ENCODE results near the gene ABHD12B.
"Not testable (repeated sequence)": the region's sequence is repeated elsewhere in the genome, so short reads cannot be mapped to it uniquely, and the experiment has no call there.

Gene ABHD12B

DNA sequence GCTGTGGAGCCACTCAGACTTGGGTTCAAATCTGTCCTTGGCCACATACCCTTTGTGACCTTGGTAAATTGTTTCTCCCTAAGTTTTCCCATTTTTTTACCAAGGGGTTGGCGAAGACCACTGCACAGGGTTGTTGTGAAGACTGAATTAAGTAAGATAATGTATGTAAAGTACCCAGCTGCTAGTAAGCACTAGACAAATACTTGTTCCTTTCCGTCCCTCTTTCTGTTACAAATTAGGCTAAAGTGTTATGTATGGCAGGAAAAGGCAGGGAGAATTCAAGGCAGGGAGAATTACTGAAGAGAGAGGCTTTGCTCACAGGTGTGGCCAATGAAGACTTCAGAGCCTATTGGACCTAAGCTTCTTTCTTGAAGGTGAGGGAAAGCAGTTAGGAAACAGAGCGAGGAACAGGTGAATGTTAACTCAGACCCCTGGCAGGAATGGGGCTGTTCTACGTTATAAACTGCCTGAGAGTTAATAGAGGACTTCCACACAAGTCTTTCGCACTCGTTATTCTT lies 25.9 kb downstream of the ABHD12B start:
- no peak for DNase-seq

DNA sequence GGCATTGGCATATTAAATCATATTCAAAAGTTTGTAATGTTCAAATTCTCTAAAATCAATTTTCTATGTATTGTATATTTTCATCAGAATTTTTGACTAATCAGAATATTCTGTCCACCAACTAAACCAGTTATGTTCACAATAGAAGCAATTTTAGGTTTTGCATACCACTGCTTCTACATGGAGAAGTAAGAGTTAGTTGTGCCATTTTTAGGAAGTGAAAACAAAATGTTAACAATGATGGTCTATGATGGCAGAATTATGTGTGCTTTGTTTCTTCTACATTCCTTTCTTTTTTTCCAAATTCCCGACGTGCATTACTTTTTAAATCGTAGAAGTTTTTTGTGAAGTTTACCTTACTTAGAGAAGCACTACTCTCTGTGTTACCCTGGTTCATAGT lies 29.5 kb downstream of the ABHD12B start:
- no peak for DNase-seq

DNA sequence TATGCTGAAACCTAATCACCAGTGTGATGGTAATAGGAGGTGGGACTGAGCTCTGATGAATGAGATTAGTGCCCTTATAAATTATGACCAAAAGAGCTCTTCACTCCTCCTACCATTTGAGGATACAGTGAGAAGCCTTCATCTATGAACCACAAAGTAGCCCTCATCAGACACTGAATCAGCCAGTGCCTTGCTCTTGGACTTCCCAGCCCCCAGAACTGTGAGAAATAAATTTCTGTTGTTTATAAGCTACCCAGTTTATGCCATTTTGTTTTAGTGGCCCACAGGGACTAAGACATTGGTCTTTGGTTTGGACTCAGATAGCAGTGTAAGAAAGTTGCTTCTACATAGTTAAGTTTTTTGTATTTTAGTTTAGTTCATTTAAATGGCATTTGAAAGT lies 32.9 kb downstream of the ABHD12B start:
- no peak for DNase-seq

DNA sequence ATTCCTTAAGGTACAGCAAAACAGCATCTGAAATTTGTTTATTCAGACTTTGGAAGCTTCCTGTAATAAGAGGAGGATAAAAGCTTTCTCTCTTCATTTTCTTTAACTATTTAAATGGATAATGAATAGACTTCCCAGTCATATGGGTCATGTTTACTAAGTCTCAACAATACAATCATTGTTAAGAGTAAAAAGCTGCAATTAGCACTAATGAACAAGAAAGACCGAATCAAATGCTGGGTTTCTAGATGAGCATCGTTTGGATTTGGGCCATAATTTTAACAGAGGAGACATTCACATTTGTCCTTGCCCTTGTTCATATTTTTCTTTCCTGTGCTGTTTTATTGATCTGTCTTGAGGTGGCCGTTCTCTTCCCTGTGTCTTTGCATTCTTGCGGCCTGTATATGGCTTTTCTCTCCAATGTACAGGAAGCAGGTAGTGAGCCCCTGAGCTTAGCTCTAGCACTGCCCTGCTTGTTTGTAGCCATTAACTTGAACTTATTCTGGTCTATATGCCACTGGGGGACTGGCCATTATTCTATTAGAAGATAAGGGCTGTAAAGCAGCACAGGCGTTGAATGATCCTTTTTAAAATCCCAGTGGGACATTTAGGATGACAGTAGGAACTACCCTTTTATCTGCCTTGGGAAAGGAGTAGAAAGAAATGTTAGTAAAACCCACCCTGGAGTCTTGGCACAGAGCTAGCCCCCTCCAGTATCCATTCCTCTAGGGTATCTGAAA lies 34.6 kb downstream of the ABHD12B start:
- DNase-seq: no peak

DNA sequence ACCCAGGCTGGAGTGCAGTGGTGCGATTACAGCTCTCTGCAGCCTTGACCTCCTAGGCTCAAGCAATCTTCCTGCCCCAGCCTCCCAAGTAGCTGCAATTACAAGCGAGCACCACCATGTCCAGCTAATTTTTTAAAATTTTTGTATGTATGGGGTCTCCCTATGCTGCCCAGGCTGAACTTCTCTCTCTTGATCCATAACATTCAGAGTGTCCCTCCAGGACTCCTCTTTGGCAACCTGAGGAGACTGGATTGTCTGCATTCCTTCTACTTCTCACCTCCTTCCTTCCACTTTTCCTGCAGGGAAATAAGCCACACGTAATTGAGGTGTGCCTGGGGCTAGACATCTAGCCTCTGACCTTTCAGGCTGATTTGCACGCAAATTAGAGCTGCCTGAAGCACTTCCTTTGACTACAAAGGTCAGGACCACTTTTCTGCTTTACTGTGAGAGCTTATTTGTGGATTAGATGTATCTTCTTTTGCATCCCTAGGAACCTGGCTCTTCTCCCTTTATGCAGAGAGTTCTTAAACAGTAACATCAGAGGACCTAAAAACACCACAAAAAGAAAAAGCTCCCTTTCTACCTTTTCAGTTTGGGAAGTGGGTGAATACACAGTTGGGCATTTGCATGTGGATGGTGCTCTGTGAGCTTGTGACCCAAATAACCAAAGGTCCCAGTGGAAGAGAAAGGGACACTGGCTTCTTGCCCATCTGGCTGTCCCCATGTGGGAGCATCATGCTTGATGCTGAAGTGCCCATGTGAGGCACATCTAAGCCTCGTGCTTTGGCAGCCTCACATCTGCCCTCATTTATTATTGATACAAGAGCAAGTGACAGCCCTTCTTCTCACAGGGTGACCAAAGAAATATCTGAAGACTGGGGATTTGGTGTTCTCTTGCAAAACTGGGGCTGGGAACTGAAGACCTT lies 38.9 kb downstream of the ABHD12B start:
- DNase-seq: no peak

DNA sequence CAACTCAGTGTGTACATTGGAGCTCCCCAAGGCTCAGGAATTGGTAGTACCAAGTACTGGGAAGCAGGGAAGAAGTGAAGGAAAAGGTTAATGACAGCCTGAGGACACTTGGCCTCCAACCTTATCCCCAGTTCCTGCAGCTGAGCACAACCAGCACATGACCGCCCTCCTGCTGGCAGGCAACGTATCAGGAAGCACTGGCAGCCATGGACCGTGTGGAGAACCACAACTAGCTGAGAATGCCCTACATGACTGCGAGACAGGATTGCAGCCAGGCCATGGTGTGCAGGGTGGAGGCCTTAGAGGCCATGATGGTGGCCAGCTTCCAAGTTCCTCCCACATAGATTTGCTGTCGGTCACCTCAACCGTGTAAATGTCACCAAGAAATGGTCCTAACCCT lies 45.6 kb downstream of the ABHD12B start:
- DNase-seq: no peak

DNA sequence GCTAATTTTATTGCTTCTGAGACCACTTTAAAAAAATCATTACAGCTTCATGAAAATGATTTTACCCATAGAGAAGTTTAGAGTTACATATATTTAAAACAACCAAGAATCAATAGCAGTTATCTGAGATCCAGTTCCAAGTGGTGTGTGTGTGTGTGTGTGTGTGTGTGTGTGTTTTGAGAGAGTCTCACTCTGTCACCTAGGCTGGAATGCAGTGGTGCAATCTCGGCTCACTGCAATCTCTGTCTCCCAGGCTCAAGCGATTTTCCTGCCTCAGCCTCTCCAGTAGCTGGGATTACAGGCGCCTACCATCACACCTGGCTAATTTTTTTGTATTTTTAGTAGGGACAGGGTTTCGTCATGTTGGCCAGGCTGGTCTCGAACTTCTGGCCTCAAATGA lies 47.7 kb downstream of the ABHD12B start:
- DNase-seq: not testable (repeated sequence)

DNA sequence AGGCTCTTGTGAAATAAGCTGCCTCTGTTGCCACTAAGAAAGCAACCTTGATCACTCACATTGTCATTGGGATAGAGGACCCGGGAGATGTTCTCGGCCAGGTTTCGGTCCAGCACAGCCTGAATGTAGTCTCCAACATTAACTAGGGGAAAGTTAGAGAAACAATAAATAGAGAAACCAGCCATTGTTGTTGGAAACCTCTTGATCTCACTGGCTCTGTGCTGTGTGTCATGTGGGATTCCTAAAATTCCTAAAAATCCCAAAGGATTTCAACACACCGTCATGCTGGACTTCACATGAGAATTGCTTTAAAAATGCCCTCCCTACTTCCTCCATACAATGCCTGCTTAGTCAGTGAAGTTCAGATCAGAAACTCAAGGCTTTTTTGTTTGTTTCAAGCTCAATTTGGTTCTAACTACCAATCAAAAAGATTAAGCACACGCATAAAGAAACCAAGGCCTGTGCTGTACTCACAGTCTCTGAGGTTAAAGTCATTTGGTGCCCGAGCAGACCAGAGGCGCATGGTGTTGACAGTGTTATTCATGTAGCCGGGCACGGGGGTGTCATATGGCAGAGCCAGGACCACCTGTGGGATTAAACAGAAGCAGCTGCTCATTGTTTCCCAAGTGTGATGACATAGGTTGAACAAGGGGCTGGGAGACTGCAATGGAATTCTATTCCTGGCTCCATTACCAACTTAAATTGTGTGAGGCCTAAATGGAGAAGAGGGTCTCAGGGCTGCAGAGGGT lies 48.8 kb downstream of the ABHD12B start:
- no peak for DNase-seq

DNA sequence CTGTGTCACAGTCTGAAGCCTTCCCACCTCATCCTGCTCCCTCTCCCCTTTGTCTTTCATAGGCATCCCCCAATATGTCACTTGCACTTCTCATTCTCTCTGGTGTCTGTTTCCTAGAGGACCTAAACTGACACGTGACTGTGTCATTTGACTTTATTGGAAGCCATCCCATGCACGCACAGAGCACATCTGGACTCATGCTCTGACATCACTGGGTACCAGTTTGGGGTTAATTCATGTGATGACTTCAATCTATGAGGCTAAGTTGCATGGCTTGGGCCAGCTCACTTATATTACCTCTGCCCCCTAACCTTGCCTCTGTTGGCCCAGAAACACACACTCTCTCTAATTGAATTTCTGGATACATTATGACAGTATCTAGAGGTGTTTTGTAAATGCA lies 51.0 kb downstream of the ABHD12B start:
- DNase-seq: no peak

DNA sequence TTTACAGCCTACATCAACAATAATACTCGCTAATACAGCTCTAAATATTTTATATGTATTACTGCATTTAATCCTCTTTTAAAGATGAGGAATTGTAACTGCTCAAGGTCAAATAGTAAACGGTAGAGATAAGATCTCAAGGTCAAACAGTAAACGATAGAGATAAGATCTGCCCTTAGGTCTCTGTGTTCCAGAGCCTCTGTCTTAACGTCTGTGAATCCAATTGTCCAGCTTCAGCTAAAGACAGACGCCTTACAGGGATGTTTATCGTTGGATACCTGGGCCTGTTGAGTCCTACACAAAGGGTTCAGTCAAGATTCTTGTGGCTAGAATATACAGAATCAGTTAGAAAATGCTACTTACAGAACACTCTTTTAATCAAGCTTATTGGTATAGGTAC lies 52.4 kb downstream of the ABHD12B start:
- no peak for DNase-seq

DNA sequence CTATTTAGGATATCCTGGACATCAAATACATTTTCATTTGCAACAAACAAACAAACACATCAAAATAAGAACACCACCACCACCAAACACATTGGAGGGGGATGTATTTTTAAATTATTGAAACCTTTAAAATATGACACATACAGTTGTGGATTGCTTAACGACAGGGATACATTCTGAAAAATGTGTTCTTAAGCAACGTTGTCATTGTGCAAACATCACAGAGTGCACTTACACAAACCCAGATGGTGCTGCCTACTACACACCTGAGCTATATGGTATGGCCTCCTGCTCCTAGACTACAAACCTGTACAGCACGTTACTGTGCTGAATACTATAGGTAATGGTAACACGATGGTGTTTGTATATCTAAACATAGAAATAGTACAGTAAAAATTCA lies 53.0 kb downstream of the ABHD12B start:
- DNase-seq: no peak

DNA sequence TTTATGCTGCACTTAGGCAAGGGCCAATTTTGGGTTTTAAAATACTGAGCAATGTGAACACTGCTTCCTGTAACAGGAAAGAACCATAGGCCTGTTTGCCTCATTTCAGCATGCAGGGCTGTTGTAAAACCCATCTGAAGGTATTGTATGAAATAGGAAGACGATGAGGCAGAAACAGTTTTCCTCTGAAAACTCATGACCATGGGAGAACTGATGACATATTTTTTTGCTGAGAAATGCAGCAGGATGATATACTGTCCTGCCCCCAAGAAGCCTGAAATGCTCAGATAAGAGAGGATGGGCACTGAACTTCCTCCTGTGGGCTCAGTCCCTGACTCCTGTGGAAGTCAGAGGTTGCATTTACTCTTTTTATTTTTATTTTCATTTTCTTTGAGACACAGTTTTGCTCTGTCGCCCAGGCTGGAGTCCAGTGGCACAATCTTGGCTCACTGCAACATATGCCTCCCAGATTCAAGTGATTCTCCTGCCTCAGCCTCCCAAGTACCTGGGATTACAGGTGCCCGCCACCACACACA lies 55.1 kb downstream of the ABHD12B start:
- no peak for DNase-seq

DNA sequence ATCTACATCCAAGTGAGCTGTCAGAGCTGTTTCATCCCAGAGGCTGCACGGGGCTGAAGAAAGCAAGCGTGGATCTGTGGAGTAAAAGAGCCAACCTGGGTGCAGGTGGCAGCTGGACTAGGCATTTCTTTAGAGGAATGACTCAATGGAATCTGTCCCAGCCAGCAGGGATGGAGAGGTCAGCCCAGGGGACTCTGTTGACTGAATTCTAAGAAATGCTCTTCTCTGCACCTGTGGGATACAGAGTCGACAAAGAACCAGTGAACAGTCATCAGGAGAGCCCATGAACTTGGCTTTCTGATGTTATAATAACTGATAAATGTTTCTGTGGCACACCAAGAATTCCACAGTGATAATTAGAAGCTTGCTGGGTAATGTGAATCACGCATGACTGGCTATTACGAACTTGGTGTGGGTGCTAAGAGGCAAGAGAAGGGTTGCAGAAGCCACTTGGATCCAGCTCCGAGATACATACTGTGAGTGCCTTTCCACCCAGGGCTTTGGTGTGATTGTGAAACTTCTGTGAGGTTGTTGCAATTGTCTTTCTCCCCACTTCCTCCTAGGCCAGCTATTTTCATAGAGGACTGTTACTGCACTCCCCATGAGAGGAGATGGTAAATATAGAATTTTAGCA lies 56.3 kb downstream of the ABHD12B start:
- DNase-seq: no peak

DNA sequence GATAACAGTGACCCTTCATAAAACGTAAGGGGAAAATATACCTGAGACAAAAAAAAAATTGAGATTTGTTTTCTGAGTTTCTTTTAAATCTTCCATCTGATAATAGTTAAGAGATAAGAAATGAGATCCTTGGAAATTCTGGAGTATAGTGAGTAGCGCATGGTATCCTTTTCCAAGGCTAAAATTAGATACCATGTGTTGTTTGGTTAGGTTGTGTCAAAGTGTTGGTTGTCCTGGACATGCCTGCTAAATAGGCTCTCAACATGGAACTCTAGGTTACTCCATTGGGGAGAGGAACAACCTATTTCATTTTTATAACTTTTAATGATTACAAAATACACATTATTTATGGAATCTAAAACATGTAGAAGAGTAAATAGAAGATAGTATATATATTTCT lies 57.7 kb downstream of the ABHD12B start:
- no peak for DNase-seq

DNA sequence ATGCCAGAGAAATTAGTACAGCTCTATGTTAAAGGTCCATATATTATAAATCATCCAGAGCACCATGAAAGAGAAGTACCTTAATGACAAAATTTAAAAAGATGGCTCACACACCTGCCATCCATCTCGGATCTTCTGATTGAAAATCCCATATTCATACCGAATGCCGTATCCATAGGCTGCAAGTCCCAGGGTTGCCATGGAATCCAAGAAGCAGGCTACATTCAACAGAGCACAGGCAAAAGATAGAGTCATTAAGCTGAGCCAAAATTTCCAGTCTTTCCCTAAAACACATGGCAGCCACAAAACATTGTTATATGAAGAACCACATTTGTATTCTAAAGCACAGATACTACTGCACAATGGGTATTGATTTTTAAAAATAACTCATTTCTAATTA lies 59.7 kb downstream of the ABHD12B start:
- no peak for DNase-seq

DNA sequence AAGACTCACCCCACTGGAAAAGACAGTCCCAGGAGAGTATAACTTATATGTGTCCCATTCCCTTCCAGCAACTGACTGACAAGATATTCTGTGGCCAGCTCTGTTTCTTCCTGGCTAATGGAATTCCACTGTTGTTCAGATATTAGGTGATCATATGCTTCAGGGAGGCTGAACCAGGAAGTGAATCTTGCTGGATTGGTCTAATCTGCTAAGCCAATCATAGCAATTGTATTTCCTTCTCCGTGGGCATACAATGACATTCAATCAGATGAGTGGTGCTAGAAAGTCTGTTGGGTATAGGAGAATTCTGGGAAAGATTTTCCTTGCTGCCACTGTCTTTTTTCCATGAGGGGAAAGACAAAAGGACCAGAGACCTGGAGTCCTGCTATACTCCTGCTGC lies 60.3 kb downstream of the ABHD12B start:
- DNase-seq: no peak

DNA sequence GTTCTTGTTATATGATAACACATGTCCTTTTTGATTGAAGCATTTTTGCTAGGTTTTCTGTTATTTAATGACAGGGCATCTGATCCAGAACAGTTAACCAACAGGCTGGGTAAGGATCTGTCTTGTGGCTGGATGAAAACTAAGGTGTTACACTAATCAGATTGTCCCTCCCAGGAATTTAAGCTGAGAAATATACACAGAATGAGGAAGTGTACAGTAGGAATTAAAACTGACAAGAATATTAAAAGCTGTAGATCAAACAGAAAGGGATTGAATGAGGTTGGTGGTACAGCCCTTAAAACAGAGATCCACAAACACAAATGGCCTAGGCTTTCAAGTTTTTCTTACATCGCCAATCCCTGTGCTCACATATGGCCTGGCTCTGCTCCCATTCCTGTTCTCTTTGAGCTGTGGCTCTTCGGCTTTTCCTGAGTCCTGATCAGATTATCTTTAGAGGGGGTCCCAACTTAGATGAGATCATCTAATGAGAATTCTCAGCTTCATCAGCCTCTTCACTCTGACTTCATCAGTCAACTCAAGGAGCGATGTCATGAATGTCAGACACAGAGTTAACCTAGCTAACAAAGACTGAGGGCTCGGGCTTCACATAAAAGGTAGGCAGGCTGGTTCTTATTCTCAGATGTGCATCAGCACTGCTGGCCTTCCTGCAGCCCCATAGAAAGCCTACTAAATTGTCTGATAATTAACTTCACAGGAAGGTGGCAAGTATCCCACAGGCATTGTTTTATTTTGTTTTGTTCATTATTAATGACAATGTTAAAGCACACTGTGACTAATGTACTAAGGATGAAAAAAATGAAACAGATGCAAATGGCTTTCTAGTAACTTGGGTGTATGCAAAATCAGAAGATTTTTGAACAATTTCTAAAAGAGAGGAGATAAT lies 61.0 kb downstream of the ABHD12B start:
- DNase-seq: no peak

DNA sequence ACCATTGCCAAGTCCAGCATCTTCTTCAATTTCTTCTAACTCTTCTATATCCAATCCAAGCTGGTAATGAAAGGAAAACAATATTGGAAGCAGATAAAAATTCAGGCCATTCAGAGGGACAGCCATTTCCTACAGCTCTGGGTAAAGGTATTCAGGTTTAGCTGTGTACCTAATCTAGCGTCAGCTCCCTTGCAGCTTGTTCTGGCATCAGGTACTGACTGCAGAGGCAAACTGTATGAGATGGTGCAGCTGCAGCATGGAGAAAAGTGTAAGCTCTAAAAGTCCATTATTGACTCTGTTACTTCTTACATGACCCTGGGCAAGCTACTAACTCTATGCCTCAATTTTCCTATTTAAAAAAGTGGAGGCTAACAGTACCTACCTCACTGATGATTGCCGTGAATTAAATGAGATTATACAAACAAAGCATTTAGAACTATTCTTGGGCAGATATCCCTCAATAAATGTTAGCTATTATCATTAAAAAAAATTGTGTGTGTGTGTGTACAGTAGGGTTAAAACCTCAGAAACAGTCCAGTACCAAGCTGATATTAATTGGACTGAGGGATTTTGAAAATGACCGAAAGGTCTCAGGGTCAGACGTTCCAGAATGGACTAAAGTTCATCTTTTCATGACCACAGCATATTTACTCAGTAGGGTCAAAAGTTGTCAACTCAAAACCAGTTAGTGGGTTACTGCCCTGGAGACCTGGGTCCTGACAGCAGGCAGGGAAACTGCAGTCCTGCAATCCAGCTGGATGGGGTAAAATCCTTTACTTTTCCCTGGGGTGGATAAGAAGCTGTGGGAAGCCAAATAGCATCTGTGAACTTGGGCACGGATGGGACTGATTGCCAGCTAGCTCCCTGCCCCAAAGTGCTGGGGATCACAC lies 63.5 kb downstream of the ABHD12B start:
- DNase-seq: no peak

DNA sequence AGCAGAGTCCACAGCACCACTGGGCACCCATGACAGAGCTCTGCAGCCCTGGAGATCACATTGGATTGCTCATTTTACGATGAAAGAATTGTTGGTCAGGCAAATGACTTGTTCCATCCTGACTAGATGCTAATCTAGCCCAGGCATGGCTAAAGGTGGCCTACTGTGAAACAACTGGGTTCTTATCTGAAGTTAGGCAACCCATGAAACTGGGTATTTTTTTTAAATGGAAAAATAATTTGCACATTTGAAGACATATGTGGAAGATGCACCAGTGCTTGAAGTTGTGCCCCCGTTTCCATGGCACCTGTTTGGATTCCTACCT lies 64.1 kb downstream of the ABHD12B start:
- no peak for DNase-seq

DNA sequence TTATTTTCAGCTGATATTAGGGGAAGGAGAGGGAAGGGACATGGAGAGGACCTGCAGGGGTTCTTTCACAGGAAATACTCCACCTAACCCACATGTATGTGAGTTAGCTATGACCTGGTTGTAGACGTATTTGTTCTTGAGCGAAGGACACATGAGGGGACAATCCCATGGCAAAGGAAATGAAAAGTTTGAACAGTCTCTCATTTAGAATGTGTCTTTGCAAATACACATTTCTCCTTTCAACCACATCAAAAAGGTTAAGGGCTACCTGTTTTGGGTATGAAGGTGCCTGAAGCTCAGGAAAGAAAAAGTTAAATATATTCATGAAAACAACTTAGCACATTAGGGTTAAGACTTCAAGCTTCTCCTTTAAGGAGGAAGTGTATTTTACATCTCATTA lies 65.0 kb downstream of the ABHD12B start:
- no peak for DNase-seq

DNA sequence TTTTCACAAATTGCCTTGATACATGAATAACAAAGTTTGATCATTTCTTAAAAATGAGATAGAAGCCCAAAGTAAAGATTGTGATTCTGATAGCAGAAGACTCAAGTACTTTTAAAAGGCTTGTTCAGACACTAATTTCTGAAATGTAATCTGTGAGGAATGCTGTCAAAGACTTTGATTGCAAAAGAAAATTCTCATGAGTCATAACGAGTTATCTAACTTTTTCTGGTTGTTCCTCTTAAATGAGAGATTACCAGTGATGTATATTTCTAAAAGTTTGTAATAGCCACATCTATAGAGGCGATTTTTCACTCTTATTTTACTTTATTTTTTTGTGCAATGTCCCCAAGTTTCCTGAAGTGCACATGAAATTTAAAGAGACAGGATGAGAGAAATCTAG lies 65.5 kb downstream of the ABHD12B start:
- no peak for DNase-seq

Measured in NCI-H2029 treated with DMSO at 0.1 percent for 48 hours (cell line).